WTC11 (cell line): ENCODE results near the gene CD209. TPM values are rescaled to one million over a fixed set of nuclear protein-coding genes. Genes with fewer than 3 reads are reported as not detected.

Experiments used
- ATAC-seq: fragments of 200-7000 bp; cut with Tn5 transposase; 2 replicates; pipeline ENCODE4 v1.10.0; 2021; ENCODE audit warnings: mild to moderate bottlenecking, moderate library complexity
- CTCF ChIA-PET: fragments of 300-600 bp; sonication (Branson Sonifier 250); formaldehyde crosslinking; loops from one replicate; lab custom pipeline; 2021; ENCODE audit warnings: antibody characterized with exemption; lab: Charles Lee
- POLR2A ChIA-PET: fragments of 350-600 bp; sonication (Branson Sonifier 250); formaldehyde crosslinking; loops from one replicate; lab custom pipeline; 2021; ENCODE audit warnings: antibody characterized with exemption; lab: Charles Lee
- DNase-seq: peaks from one replicate; pipeline ENCODE4 v3.0.0; 2021; ENCODE audit warnings: low spot score
- H3K27ac Mint-ChIP-seq: 2 replicates; pipeline ENCODE4 v1.8.0; 2021; ENCODE audit warnings: mixed read lengths
- H3K27me3 Mint-ChIP-seq: 2 replicates; pipeline ENCODE4 v1.8.0; 2021; ENCODE audit warnings: low read depth, mild to moderate bottlenecking, moderate library complexity, mixed read lengths
- H3K36me3 Mint-ChIP-seq: 2 replicates; pipeline ENCODE4 v1.8.0; 2021; ENCODE audit warnings: mixed read lengths
- H3K4me1 Mint-ChIP-seq: 2 replicates; pipeline ENCODE4 v1.8.0; 2022; ENCODE audit warnings: mixed read lengths
- H3K4me3 Mint-ChIP-seq: 2 replicates; pipeline ENCODE4 v1.8.0; 2021; ENCODE audit warnings: mild to moderate bottlenecking, moderate library complexity, mixed read lengths
- H3K9me3 Mint-ChIP-seq: 2 replicates; pipeline ENCODE4 v1.8.0; 2021; ENCODE audit warnings: mixed read lengths
- CDX4 ChIP-seq: fragments of 250-450 bp; sonication (Bioruptor Pico); IDR thresholded peaks from 2 replicates; pipeline ENCODE4 v1.9.0; 2021; ENCODE audit warnings: moderate library complexity, mild to moderate bottlenecking, inconsistent platforms, borderline replicate concordance
- CREB1 ChIP-seq: sonication (generic); formaldehyde crosslinking; IDR thresholded peaks from 2 replicates; pipeline ENCODE4 v1.8.0; 2023; ENCODE audit warnings: mild to moderate bottlenecking, missing genetic modification reagents
- CTCF ChIP-seq: fragments of 200-600 bp; IDR thresholded peaks from 2 replicates; pipeline ENCODE4 v1.8.0; 2022; ENCODE audit warnings: antibody characterized with exemption
- E2F4 ChIP-seq: sonication (generic); formaldehyde crosslinking; IDR thresholded peaks from 2 replicates; pipeline ENCODE4 v1.8.1; 2022; ENCODE audit warnings: low read depth, mild to moderate bottlenecking, moderate library complexity, missing genetic modification reagents, borderline replicate concordance
- HMGA2 ChIP-seq: fragments of 250-450 bp; sonication (Bioruptor Pico); IDR thresholded peaks from 2 replicates; pipeline ENCODE4 v1.4.0; 2021; ENCODE audit warnings: mild to moderate bottlenecking, moderate library complexity
- JAZF1 ChIP-seq: fragments of 250-450 bp; sonication (Bioruptor Pico); IDR thresholded peaks from 2 replicates; pipeline ENCODE4 v1.9.0; 2021; ENCODE audit warnings: moderate library complexity, mild to moderate bottlenecking, inconsistent platforms
- JUN ChIP-seq: sonication (generic); formaldehyde crosslinking; IDR thresholded peaks from 2 replicates; pipeline ENCODE4 v1.8.0; 2023; ENCODE audit warnings: mild to moderate bottlenecking, missing genetic modification reagents
- NFYB ChIP-seq: sonication (generic); formaldehyde crosslinking; conservative IDR thresholded peaks from 2 replicates; pipeline ENCODE4 v1.8.0; 2022; ENCODE audit warnings: low read depth, missing genetic modification reagents
- RORB ChIP-seq: fragments of 250-450 bp; sonication (Bioruptor Pico); IDR thresholded peaks from 2 replicates; pipeline ENCODE4 v1.9.0; 2021; ENCODE audit warnings: mild to moderate bottlenecking
- SOX15 ChIP-seq: fragments of 250-450 bp; sonication (Bioruptor Pico); IDR thresholded peaks from 2 replicates; pipeline ENCODE4 v1.9.0; 2021; ENCODE audit warnings: mild to moderate bottlenecking
- TCF7 ChIP-seq: sonication (generic); formaldehyde crosslinking; IDR thresholded peaks from 2 replicates; pipeline ENCODE4 v1.8.0; 2022; ENCODE audit warnings: mild to moderate bottlenecking, low read depth, missing genetic modification reagents, moderate library complexity
- TEAD1 ChIP-seq: sonication (generic); formaldehyde crosslinking; IDR thresholded peaks from 2 replicates; pipeline ENCODE4 v1.8.0; 2022; ENCODE audit warnings: mild to moderate bottlenecking, missing genetic modification reagents
- TEAD4 ChIP-seq: sonication (generic); formaldehyde crosslinking; IDR thresholded peaks from 2 replicates; pipeline ENCODE4 v1.8.0; 2022; ENCODE audit warnings: mild to moderate bottlenecking, missing genetic modification reagents
- ZNF121 ChIP-seq: sonication (generic); formaldehyde crosslinking; IDR thresholded peaks from 2 replicates; pipeline ENCODE4 v1.8.0; 2023; ENCODE audit warnings: missing genetic modification reagents
- ZNF396 ChIP-seq: fragments of 250-450 bp; sonication (Bioruptor Pico); IDR thresholded peaks from 2 replicates; pipeline ENCODE4 v1.8.0; 2021; ENCODE audit warnings: mild to moderate bottlenecking, moderate library complexity, borderline replicate concordance
- ZNF416 ChIP-seq: fragments of 250-450 bp; sonication (Bioruptor Pico); IDR thresholded peaks from 2 replicates; pipeline ENCODE4 v1.9.0; 2021; ENCODE audit warnings: mild to moderate bottlenecking, inconsistent platforms
- ZSCAN18 ChIP-seq: fragments of 250-450 bp; sonication (Bioruptor Pico); IDR thresholded peaks from 2 replicates; pipeline ENCODE4 v2.1.2; 2022; ENCODE audit warnings: mild to moderate bottlenecking, moderate library complexity
- total RNA-seq: library from RNA; stranded (reverse); gene quantifications from 3 replicates; pipeline ENCODE4 v1.2.3, GENCODE V29; 2021
- TF ChIP-seq, protein P1 (sequence below): sonication (generic); formaldehyde crosslinking; IDR thresholded peaks from 2 replicates; pipeline ENCODE4 v1.8.0; 2022; ENCODE audit warnings: missing genetic modification reagents
- TF ChIP-seq, protein P2 (sequence below): fragments of 250-450 bp; sonication (Bioruptor Pico); IDR thresholded peaks from 2 replicates; pipeline ENCODE4 v1.9.0; 2021; ENCODE audit warnings: mild to moderate bottlenecking
- TF ChIP-seq, protein P3 (sequence below): sonication (generic); formaldehyde crosslinking; IDR thresholded peaks from 2 replicates; pipeline ENCODE4 v1.8.1; 2022; ENCODE audit warnings: mild to moderate bottlenecking, missing genetic modification reagents, moderate library complexity, borderline replicate concordance
- TF ChIP-seq, protein P4 (sequence below): sonication (generic); formaldehyde crosslinking; IDR thresholded peaks from 2 replicates; pipeline ENCODE4 v1.8.0; 2022; ENCODE audit warnings: mild to moderate bottlenecking, missing genetic modification reagents

CD209 gene
- total RNA-seq, 1 experiment from 2014 or later = not detected

- TF ChIP-seq ZSCAN18 (CRISPR knock-in tag) = no peak
- TF ChIP-seq ZNF416 (CRISPR knock-in tag) = no peak
- TF ChIP-seq, protein P1, sequence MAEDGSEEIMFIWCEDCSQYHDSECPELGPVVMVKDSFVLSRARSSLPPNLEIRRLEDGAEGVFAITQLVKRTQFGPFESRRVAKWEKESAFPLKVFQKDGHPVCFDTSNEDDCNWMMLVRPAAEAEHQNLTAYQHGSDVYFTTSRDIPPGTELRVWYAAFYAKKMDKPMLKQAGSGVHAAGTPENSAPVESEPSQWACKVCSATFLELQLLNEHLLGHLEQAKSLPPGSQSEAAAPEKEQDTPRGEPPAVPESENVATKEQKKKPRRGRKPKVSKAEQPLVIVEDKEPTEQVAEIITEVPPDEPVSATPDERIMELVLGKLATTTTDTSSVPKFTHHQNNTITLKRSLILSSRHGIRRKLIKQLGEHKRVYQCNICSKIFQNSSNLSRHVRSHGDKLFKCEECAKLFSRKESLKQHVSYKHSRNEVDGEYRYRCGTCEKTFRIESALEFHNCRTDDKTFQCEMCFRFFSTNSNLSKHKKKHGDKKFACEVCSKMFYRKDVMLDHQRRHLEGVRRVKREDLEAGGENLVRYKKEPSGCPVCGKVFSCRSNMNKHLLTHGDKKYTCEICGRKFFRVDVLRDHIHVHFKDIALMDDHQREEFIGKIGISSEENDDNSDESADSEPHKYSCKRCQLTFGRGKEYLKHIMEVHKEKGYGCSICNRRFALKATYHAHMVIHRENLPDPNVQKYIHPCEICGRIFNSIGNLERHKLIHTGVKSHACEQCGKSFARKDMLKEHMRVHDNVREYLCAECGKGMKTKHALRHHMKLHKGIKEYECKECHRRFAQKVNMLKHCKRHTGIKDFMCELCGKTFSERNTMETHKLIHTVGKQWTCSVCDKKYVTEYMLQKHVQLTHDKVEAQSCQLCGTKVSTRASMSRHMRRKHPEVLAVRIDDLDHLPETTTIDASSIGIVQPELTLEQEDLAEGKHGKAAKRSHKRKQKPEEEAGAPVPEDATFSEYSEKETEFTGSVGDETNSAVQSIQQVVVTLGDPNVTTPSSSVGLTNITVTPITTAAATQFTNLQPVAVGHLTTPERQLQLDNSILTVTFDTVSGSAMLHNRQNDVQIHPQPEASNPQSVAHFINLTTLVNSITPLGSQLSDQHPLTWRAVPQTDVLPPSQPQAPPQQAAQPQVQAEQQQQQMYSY (CRISPR knock-in tag) = no peak
- no peak for TF ChIP-seq NFYB (CRISPR knock-in tag)
- no peak for TF ChIP-seq SOX15 (CRISPR knock-in tag)
Observed at GRCh38 chr19:7722231-7722651, 25.1 kb downstream of the CD209 start (continued).

DNA sequence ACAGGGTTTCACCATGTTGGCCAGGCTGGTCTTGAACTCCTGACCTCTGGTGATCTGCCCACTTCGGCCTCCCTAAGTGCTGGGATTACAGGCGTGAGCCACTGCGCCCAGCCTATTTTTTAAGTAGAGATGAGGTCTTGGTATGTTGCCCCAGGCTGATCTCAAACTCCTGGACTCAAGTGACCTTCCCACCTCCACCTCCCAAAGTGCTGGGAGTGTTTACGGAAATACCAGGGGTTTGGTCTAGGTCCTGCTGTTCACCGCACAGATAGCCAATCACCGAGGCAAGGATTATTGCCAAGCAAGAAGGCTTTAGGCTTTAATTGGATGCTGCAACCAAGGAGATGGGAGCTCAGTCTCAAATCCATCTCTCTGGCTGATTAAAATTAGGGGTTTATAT lies 27.0 kb downstream of the CD209 start:
- ATAC-seq = no peak
- DNase-seq = no peak
- Mint-ChIP-seq H3K4me1 (no peaks in the 10 kb centered on the region), H3K4me3 (no peak overlapping the region), H3K27me3 (peaks cover 14% of the 10 kb centered on the region), H3K27ac (no peak overlapping the region), H3K9me3 (peaks cover 5% of the 10 kb centered on the region), H3K36me3 (no peaks in the 10 kb centered on the region)
- TF ChIP-seq TEAD1 (CRISPR knock-in tag) = no peak
- TF ChIP-seq, protein P2, sequence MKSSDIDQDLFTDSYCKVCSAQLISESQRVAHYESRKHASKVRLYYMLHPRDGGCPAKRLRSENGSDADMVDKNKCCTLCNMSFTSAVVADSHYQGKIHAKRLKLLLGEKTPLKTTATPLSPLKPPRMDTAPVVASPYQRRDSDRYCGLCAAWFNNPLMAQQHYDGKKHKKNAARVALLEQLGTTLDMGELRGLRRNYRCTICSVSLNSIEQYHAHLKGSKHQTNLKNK = no peak
- ChIA-PET POLR2A (no interaction called here), CTCF (no interaction called here)

DNA sequence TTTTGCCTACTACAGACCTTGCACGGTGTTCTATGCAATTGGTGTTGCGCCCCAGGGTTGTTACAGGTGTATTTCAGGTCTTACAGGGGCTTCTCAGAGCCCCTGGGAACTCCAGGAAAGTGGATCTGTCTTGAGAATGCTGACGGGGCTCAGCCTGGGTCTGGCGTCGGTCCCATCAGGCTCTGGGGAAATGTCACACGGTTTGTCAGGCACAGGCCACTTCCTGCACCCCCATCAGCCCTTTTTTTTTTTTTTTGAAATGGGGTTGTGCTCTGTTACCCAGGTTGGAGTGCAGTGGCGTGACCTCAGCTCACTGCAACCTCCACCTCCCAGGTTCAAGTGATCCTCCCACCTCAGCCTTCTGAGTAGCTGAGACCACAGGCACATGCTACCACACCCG lies 28.7 kb downstream of the CD209 start:
- no peaks in the 10 kb centered on the region for H3K4me1 Mint-ChIP-seq
- H3K36me3 Mint-ChIP-seq = no peaks in the 10 kb centered on the region
- ChIA-PET POLR2A (no interaction called here), CTCF (interaction anchor here (1.3 kb wide), 1 partner anchor 38 kb away, joined by 4 read pairs; the partner anchor contains the start of gene TRAPPC5)
- H3K27ac Mint-ChIP-seq = no peak overlapping the region
- H3K4me3 Mint-ChIP-seq = no peak overlapping the region
- H3K9me3 Mint-ChIP-seq = peaks cover 5% of the 10 kb centered on the region
- DNase-seq = no peak
- ATAC-seq = no peak
- TF ChIP-seq CREB1 (no peak), ZNF396 (CRISPR knock-in tag) (no peak), HMGA2 (CRISPR knock-in tag) (no peak), E2F4 (CRISPR knock-in tag) (no peak), ZNF121 (CRISPR knock-in tag) (no peak), CDX4 (CRISPR knock-in tag) (no peak), JAZF1 (no peak), TCF7 (CRISPR knock-in tag) (no peak), CTCF (no peak), RORB (CRISPR knock-in tag) (no peak), TEAD4 (no peak), JUN (CRISPR knock-in tag) (no peak)
- TF ChIP-seq, protein P2 = no peak
- TF ChIP-seq, protein P3, sequence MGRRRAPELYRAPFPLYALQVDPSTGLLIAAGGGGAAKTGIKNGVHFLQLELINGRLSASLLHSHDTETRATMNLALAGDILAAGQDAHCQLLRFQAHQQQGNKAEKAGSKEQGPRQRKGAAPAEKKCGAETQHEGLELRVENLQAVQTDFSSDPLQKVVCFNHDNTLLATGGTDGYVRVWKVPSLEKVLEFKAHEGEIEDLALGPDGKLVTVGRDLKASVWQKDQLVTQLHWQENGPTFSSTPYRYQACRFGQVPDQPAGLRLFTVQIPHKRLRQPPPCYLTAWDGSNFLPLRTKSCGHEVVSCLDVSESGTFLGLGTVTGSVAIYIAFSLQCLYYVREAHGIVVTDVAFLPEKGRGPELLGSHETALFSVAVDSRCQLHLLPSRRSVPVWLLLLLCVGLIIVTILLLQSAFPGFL (CRISPR knock-in tag) = no peak
- TF ChIP-seq, protein P4, sequence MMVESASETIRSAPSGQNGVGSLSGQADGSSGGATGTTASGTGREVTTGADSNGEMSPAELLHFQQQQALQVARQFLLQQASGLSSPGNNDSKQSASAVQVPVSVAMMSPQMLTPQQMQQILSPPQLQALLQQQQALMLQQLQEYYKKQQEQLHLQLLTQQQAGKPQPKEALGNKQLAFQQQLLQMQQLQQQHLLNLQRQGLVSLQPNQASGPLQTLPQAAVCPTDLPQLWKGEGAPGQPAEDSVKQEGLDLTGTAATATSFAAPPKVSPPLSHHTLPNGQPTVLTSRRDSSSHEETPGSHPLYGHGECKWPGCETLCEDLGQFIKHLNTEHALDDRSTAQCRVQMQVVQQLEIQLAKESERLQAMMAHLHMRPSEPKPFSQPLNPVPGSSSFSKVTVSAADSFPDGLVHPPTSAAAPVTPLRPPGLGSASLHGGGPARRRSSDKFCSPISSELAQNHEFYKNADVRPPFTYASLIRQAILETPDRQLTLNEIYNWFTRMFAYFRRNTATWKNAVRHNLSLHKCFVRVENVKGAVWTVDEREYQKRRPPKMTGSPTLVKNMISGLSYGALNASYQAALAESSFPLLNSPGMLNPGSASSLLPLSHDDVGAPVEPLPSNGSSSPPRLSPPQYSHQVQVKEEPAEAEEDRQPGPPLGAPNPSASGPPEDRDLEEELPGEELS (CRISPR knock-in tag) = no peak
- TF ChIP-seq, all 79 proteins: peak for 0
- H3K27me3 Mint-ChIP-seq = peaks cover 14% of the 10 kb centered on the region
